Keratinocyte (primary cell): ENCODE results near the gene P4HA3. TPM values are rescaled to one million over a fixed set of nuclear protein-coding genes. Genes with fewer than 3 reads are reported as not detected.

Experiments
- DNase-seq: peaks from one replicate; pipeline ENCODE4 v3.0.0-alpha.2; 2011; ENCODE audit warnings: low read depth, missing footprints, low spot score
- FAIRE-seq: peaks from 2 replicates; lab custom pipeline; 2011; peaks lifted over from hg19 to GRCh38; lab: Jason Lieb, UNC
- H2AFZ ChIP-seq: 2 replicates; pipeline ENCODE4 v1.6.0; 2012; ENCODE audit warnings: low read length, control low read depth, inconsistent platforms; ENCODE audit not compliant: control insufficient read depth
- H3K27ac ChIP-seq: 2 replicates; pipeline ENCODE4 v1.5.1; 2011; ENCODE audit warnings: low read length; ENCODE audit not compliant: control insufficient read depth, insufficient read depth
- H3K27me3 ChIP-seq: 3 replicates; pipeline ENCODE4 v1.6.0; 2011; ENCODE audit warnings: low read length; ENCODE audit not compliant: control insufficient read depth, insufficient read depth; ENCODE audit errors: extremely low read depth
- H3K36me3 ChIP-seq, 2 experiments: 2 replicates in 1 of 2; 3 replicates in 1 of 2; pipeline ENCODE4 v1.5.1; 2011; ENCODE audit warnings: low read length in 2 of 2, mild to moderate bottlenecking in 1 of 2; ENCODE audit not compliant: control insufficient read depth in 2 of 2, insufficient read depth in 2 of 2; ENCODE audit errors: extremely low read depth in 1 of 2
- H3K4me1 ChIP-seq: 3 replicates; pipeline ENCODE4 v1.5.1; 2011; ENCODE audit warnings: low read length; ENCODE audit not compliant: control insufficient read depth, insufficient read depth; ENCODE audit errors: extremely low read depth
- H3K4me2 ChIP-seq: 3 replicates; pipeline ENCODE4 v1.6.0; 2011; ENCODE audit warnings: low read depth, low read length; ENCODE audit not compliant: control insufficient read depth, insufficient read depth; ENCODE audit errors: extremely low read depth
- H3K4me3 ChIP-seq, 3 experiments: fragments of 200-600 bp in 1 of 3; sonication (generic) in 1 of 3; 2 replicates in 2 of 3; 3 replicates in 1 of 3; pipeline ENCODE4 v1.5.1; 2011 to 2016; ENCODE audit warnings: low read length in 3 of 3, mild to moderate bottlenecking in 3 of 3, control low read depth in 2 of 3, inconsistent platforms in 1 of 3, low read depth in 1 of 3, mixed read lengths in 1 of 3, mixed run types in 1 of 3, moderate library complexity in 1 of 3; ENCODE audit not compliant: control insufficient read depth in 2 of 3, insufficient read depth in 2 of 3; ENCODE audit errors: extremely low read depth in 1 of 3
- H3K79me2 ChIP-seq: 2 replicates; pipeline ENCODE4 v1.6.0; 2012; ENCODE audit warnings: low read length; ENCODE audit not compliant: control insufficient read depth, insufficient read depth
- H3K9ac ChIP-seq: 3 replicates; pipeline ENCODE4 v1.6.0; 2011; ENCODE audit warnings: low read length; ENCODE audit not compliant: control insufficient read depth, insufficient read depth; ENCODE audit errors: extremely low read depth
- H3K9me1 ChIP-seq: 3 replicates; pipeline ENCODE4 v1.6.0; 2011; ENCODE audit warnings: low read length; ENCODE audit not compliant: control insufficient read depth, insufficient read depth; ENCODE audit errors: extremely low read depth
- H3K9me3 ChIP-seq: 2 replicates; pipeline ENCODE4 v1.5.1; 2012; ENCODE audit warnings: low read depth, low read length; ENCODE audit not compliant: control insufficient read depth
- H4K20me1 ChIP-seq: 3 replicates; pipeline ENCODE4 v1.6.0; 2011; ENCODE audit warnings: low read length; ENCODE audit not compliant: control insufficient read depth, insufficient read depth; ENCODE audit errors: extremely low read depth
- EZH2 ChIP-seq: IDR thresholded peaks from one replicate; pipeline ENCODE4 v1.6.1; 2012; ENCODE audit warnings: inconsistent platforms, mild to moderate bottlenecking, low read length, moderate library complexity
- dilution Hi-C: fragments of 300-500 bp; cut with MboI; formaldehyde crosslinking; loops from one replicate; pipeline ENCODE4 v1.7.0; 2020; ENCODE audit warnings: low sequenced_read_pairs; ENCODE audit not compliant: extremely low pct_ligation_motif_present
- polyA plus RNA-seq, 5 experiments: library from polyadenylated mRNA; depleted of rRNA in 3 of 5; stranded (reverse) in 3 of 5; stranded (forward) in 1 of 5; unstranded in 1 of 5; fragments of >200 nt; gene quantifications; 1 replicate in 1 of 5; 2 replicates in 3 of 5; 3 replicates in 1 of 5; pipeline versions ENCODE4 v1.2.1 to v1.2.3, GENCODE V29; 2011 to 2012; ENCODE audit warnings: missing spikeins in 2 of 5, low read depth in 1 of 5, low replicate concordance in 1 of 5
- TF ChIP-seq, protein P1 (sequence below), 3 experiments: IDR thresholded peaks in 1 of 3; conservative IDR thresholded peaks in 1 of 3; optimal IDR thresholded peaks in 1 of 3; 2 replicates in 2 of 3; 3 replicates in 1 of 3; pipeline versions ENCODE3 to v1.5.1; 2011; ENCODE audit warnings: low read length in 3 of 3, mild to moderate bottlenecking in 3 of 3, moderate library complexity in 2 of 3, control low read depth in 1 of 3, inconsistent platforms in 1 of 3; ENCODE audit not compliant: insufficient read depth in 2 of 3; ENCODE audit errors: extremely low read depth in 1 of 3

Gene P4HA3
- polyA plus RNA-seq, 1 donor (not counting 4 experiments of a cell fraction or from before 2014, with no cell fraction given) = 0.14 TPM

GRCh38 chr11:74320538-74320937 is 9.1 kb upstream of the P4HA3 start:
- FAIRE-seq (no peak), DNase-seq (no peak)
- Histone ChIP-seq H3K79me2 (no peaks in the 10 kb centered on the region), H2AFZ (no peak overlapping the region), H3K4me1 (peaks cover 19% of the 10 kb centered on the region), H3K27ac (no peak overlapping the region), H3K27me3 (no peaks in the 10 kb centered on the region), H3K9me1 (no peaks in the 10 kb centered on the region), H3K4me3 (no peak overlapping the region), H3K4me2 (no peak overlapping the region), H4K20me1 (no peaks in the 10 kb centered on the region), H3K36me3 (no peaks in the 10 kb centered on the region), H3K9me3 (peaks cover 2% of the 10 kb centered on the region), H3K9ac (no peak overlapping the region)
- TF ChIP-seq EZH2 = no peak
- TF ChIP-seq, protein P1, sequence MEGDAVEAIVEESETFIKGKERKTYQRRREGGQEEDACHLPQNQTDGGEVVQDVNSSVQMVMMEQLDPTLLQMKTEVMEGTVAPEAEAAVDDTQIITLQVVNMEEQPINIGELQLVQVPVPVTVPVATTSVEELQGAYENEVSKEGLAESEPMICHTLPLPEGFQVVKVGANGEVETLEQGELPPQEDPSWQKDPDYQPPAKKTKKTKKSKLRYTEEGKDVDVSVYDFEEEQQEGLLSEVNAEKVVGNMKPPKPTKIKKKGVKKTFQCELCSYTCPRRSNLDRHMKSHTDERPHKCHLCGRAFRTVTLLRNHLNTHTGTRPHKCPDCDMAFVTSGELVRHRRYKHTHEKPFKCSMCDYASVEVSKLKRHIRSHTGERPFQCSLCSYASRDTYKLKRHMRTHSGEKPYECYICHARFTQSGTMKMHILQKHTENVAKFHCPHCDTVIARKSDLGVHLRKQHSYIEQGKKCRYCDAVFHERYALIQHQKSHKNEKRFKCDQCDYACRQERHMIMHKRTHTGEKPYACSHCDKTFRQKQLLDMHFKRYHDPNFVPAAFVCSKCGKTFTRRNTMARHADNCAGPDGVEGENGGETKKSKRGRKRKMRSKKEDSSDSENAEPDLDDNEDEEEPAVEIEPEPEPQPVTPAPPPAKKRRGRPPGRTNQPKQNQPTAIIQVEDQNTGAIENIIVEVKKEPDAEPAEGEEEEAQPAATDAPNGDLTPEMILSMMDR (optimal IDR thresholded peaks at IDR 0.05 in 1 of 3, IDR thresholded peaks at IDR 0.05 in 1 of 3, conservative IDR thresholded peaks at IDR 0.05 in 1 of 3; ENCODE audit: extremely low read depth in 1 of 3, insufficient read depth in 2 of 3, low read length in 3 of 3) = no peak
- dilution Hi-C loops = no loop called here

GRCh38 chr11:74319139-74319816 is 7.8 kb upstream of the P4HA3 start:
- Histone ChIP-seq H3K9ac (no peak overlapping the region), H3K4me2 (peak overlapping the region; percentile 39), H3K9me1 (no peaks in the 10 kb centered on the region), H3K4me3 (no peak overlapping the region), H3K9me3 (peaks cover 2% of the 10 kb centered on the region), H3K27ac (peak overlapping the region; percentile 56), H3K27me3 (no peaks in the 10 kb centered on the region), H4K20me1 (no peaks in the 10 kb centered on the region), H3K36me3 (no peaks in the 10 kb centered on the region), H3K4me1 (peaks cover 19% of the 10 kb centered on the region), H3K79me2 (no peaks in the 10 kb centered on the region), H2AFZ (no peak overlapping the region)
- FAIRE-seq (peak; percentile 90), DNase-seq (peak; percentile 36)
- dilution Hi-C loops = no loop called here
- no peak for TF ChIP-seq EZH2
- TF ChIP-seq, protein P1 (optimal IDR thresholded peaks at IDR 0.05 in 1 of 3, IDR thresholded peaks at IDR 0.05 in 1 of 3, conservative IDR thresholded peaks at IDR 0.05 in 1 of 3; ENCODE audit: extremely low read depth in 1 of 3, insufficient read depth in 2 of 3, low read length in 3 of 3) = no peak
